Left hindlimb (tissue), 1 donor: ENCODE data around the gene SERPINB1.
"Not testable (repeated sequence)": the region's sequence is repeated elsewhere in the genome, so short reads cannot be mapped to it uniquely, and the experiment has no call there.

Experiments used
- DNase-seq: peaks from one replicate; pipeline ENCODE4 v3.0.0-alpha.2; 2018

SERPINB1 gene

GRCh38 chr6:2810092-2810671 lies 31.5 kb downstream of the SERPINB1 start:
- DNase-seq: no peak

DNA sequence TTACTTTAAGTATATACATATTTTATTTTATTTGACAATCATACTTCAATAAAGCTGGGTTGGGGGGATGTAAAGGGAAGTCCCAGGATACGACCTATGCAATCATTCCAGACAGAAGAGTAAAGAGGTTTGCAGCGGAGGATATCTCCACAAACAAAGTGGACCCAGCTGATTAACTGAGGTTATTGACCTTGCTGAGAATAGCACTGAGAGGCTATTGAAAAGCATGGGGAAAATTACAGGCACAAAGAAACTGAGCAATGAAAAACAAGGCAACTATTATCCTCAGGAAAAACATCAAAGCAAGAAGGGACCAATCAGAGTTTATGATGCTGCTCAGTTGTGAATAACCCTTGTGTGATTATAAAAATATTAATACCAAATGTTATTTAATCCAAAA lies 32.6 kb downstream of the SERPINB1 start:
- DNase-seq: no peak

DNA sequence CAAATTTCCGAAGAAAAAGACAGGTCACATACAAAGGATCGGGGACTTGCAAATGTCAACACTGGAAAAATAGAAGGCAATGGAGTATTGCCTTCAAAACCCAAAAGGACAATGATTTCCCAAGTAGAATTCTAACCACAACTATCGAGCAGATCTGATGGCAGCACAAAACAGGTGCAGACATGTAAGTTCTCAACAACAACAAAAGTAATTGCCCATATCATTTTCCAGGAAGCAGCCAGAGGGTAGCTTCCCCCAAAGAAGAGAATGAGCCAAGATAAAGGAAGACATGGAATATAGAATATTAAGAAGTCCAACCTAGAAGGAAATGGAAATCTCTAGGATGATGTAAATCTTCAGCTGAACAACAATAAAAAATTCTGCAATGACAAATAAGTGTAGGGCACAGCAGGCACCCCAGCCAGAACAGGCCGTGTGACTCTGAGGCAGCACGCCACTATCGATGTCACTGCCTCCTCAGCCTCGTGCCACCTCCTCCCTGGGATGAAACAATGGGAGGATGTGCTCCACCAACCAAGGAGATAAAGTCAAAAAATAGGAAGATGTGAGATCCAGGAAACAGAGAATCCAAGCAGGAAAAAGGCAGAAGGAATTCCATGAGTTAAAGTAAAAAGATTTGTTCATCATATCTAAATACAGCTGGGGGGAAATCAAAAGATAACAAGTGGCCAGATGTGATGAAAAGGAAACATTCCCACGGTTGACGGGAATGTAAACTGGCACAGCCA lies 34.1 kb downstream of the SERPINB1 start:
- DNase-seq: no peak

DNA sequence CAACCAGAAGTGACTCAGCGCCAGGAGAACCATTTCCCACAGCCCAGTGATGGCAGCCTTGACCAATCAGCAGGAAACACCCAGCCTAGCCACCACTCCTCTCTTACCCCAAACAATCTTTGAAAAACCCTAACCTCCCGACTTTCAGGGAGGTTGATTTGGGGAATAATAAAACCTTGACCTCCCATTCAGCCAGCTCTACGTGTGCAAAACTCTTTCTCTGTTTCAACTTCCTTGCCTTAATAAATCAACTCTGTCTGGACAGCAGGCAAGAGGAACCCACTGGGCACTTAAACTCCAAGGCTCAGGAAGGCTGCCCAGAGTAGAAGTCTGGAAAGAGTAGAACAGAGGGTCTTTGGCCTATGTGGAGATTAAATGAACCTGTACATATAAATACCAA lies 35.0 kb downstream of the SERPINB1 start:
- no peak for DNase-seq

GRCh38 chr6:2805031-2805430 lies 36.6 kb downstream of the SERPINB1 start:
- no peak for DNase-seq

DNA sequence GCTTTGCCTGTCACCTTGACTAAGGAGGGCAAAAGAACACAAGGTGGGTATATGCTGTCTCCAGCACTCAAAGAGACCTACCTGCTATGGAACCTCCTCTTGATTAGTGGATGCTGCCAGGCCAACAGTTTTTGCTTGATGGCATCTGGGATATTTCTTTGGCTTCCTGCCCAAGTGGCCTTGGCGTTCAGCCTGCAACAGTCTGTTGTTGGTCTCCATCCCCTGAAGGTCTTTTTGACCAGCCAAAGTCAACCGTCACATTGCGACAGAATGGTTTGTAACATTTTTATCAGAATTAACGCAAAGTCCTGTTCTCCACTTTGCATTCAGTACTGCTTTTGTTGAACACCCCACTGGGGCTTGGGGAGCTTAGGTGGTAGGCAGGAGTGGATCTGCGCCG lies 37.1 kb downstream of the SERPINB1 start:
- no peak for DNase-seq

- no peak for DNase-seq
Measured at GRCh38 chr6:2803731-2804429, 37.8 kb downstream of the SERPINB1 start.

- no peak for DNase-seq
Measured at GRCh38 chr6:2802521-2803060, 39.1 kb downstream of the SERPINB1 start.

DNA sequence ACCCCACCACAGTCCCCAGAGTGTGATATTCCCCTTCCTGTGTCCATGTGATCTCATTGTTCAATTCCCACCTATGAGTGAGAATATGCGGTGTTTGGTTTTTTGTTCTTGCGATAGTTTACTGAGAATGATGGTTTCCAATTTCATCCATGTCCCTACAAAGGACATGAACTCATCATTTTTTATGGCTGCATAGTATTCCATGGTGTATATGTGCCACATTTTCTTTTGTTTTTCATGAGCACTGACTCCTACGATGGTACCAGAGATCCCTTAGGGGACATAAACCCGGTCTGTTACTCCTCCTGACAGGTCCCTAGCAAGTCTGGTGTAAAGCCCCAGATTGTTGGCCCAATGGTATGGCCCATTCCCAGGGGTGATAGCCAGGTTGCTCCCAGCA lies 40.0 kb downstream of the SERPINB1 start:
- DNase-seq: not testable (repeated sequence)

GRCh38 chr6:2800552-2801316 lies 40.9 kb downstream of the SERPINB1 start:
- DNase-seq: no peak

- no peak for DNase-seq
Measured at GRCh38 chr6:2799936-2800527, 41.6 kb downstream of the SERPINB1 start.

- no peak for DNase-seq
Measured at GRCh38 chr6:2798586-2799134, 43.0 kb downstream of the SERPINB1 start.

- DNase-seq: no peak
Measured at GRCh38 chr6:2797564-2798031, 44.1 kb downstream of the SERPINB1 start.

GRCh38 chr6:2796861-2797260 lies 44.8 kb downstream of the SERPINB1 start:
- no peak for DNase-seq

DNA sequence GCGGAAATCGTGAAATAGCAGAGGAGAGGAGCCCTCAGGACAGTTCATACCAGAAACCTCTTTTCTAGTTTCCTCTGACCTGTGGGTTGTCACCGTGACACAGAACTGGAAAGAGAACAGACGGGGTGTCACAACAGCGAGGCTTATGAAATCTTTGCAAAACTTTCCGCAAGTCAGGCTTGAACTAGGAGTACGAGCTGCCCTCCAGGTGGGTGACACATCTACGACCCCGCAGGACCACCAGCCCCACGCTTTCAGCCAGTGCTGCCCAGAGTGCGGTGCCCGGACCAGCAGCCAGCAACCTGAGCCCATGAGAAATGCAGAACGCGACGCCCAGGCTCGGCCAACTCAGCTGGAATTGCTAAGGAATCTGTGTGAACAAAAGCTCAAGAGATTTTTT lies 45.7 kb downstream of the SERPINB1 start:
- no peak for DNase-seq

- DNase-seq: no peak
Measured at GRCh38 chr6:2795162-2795561, 46.5 kb downstream of the SERPINB1 start.

- DNase-seq: no peak
Measured at GRCh38 chr6:2794171-2794730, 47.4 kb downstream of the SERPINB1 start.

GRCh38 chr6:2793534-2794151 lies 48.0 kb downstream of the SERPINB1 start:
- no peak for DNase-seq

GRCh38 chr6:2792330-2793110 lies 49.1 kb downstream of the SERPINB1 start:
- DNase-seq: no peak

DNA sequence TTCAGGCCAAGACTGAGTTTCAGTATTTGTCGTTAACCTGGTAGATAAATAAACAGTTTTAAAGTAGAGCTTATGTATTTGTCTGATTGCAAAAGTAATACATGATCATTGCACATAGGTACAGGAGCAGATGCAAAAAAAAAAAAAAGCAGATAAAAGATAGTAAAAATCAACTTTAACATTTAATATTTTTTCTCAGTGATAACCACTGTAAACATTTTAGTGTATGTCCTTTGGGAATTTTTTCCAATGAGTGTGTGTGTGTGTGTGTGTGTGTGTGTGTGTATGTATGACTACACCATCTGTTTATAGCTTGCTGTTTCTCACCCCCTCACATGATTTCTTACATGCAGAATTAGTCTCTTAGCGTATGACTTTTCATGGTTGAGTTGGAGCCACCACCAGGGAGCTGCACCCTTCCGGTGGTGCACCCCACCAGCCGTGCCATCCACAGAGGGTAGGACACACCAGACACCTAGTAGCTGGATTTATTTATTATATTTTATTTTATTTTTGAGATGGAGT lies 50.2 kb downstream of the SERPINB1 start:
- no peak for DNase-seq
